H9 (cell line): Measurements from ENCODE around the gene TMEM45B. TPM values are rescaled to one million over a fixed set of nuclear protein-coding genes. Genes with fewer than 3 reads are reported as not detected.

Experiments used
- DNase-seq: peaks from one replicate; pipeline ENCODE4 v3.0.0-alpha.2; 2017
- H2AFZ ChIP-seq: one replicate; pipeline ENCODE4 v1.6.1; 2013; ENCODE audit warnings: mild to moderate bottlenecking, low read length, control low read depth, moderate library complexity
- H2AK5ac ChIP-seq: 2 replicates; pipeline ENCODE4 v1.6.1; 2013; ENCODE audit warnings: low read length, control low read depth, mixed read lengths; ENCODE audit not compliant: insufficient read length
- H2BK120ac ChIP-seq: one replicate; pipeline ENCODE4 v1.6.1; 2013; ENCODE audit warnings: low read depth, mild to moderate bottlenecking, low read length, control low read depth, inconsistent platforms; ENCODE audit not compliant: poor library complexity, severe bottlenecking
- H2BK12ac ChIP-seq: 2 replicates; pipeline ENCODE4 v1.6.1; 2013; ENCODE audit warnings: low read length, control low read depth, mixed read lengths, low read depth; ENCODE audit not compliant: insufficient read length
- H2BK15ac ChIP-seq: 2 replicates; pipeline ENCODE4 v1.6.1; 2013; ENCODE audit warnings: low read depth, low read length, control low read depth
- H2BK20ac ChIP-seq: one replicate; pipeline ENCODE4 v1.6.1; 2013; ENCODE audit warnings: low read depth, mild to moderate bottlenecking, low read length, control low read depth, inconsistent platforms; ENCODE audit not compliant: poor library complexity, severe bottlenecking
- H2BK5ac ChIP-seq: 2 replicates; pipeline ENCODE4 v1.6.1; 2013; ENCODE audit warnings: low read length, control low read depth, mixed read lengths; ENCODE audit not compliant: insufficient read length
- H3K14ac ChIP-seq: 2 replicates; pipeline ENCODE4 v1.6.1; 2013; ENCODE audit warnings: low read length, control low read depth; ENCODE audit not compliant: insufficient read depth
- H3K18ac ChIP-seq: 2 replicates; pipeline ENCODE4 v1.6.1; 2013; ENCODE audit warnings: low read depth, mild to moderate bottlenecking, mixed read lengths, low read length, control low read depth; ENCODE audit not compliant: insufficient read length
- H3K23ac ChIP-seq: 2 replicates; pipeline ENCODE4 v1.6.1; 2013; ENCODE audit warnings: low read length, control low read depth, mixed read lengths, low read depth; ENCODE audit not compliant: insufficient read length
- H3K23me2 ChIP-seq: 2 replicates; pipeline ENCODE4 v1.6.1; 2013; ENCODE audit warnings: low read depth, mild to moderate bottlenecking, mixed read lengths, low read length, control low read depth; ENCODE audit not compliant: insufficient read length, poor library complexity, severe bottlenecking
- H3K27ac ChIP-seq: 2 replicates; pipeline ENCODE4 v1.5.1; 2013; ENCODE audit warnings: low read length, control low read depth, mixed read lengths, low read depth; ENCODE audit not compliant: insufficient read length
- H3K27me3 ChIP-seq: 2 replicates; pipeline ENCODE4 v1.6.1; 2013; ENCODE audit warnings: low read length, control low read depth, inconsistent platforms; ENCODE audit not compliant: insufficient read depth
- H3K4ac ChIP-seq: 2 replicates; pipeline ENCODE4 v1.6.1; 2013; ENCODE audit warnings: low read depth, mild to moderate bottlenecking, control low read depth, inconsistent platforms, low read length, moderate library complexity
- H3K4me1 ChIP-seq: 2 replicates; pipeline ENCODE4 v1.6.1; 2013; ENCODE audit warnings: low read length, control low read depth, inconsistent platforms; ENCODE audit not compliant: insufficient read depth
- H3K4me2 ChIP-seq: 2 replicates; pipeline ENCODE4 v1.6.1; 2013; ENCODE audit warnings: low read length, control low read depth, mixed read lengths; ENCODE audit not compliant: insufficient read length, insufficient read depth
- H3K56ac ChIP-seq: 2 replicates; pipeline ENCODE4 v1.6.1; 2013; ENCODE audit warnings: low read depth, mild to moderate bottlenecking, mixed read lengths, low read length, control low read depth; ENCODE audit not compliant: insufficient read length
- H3K79me1 ChIP-seq: 2 replicates; pipeline ENCODE4 v1.6.1; 2013; ENCODE audit warnings: low read depth, mild to moderate bottlenecking, moderate library complexity, low read length, control low read depth, inconsistent platforms; ENCODE audit not compliant: insufficient read depth, poor library complexity, severe bottlenecking
- H3K79me2 ChIP-seq: 2 replicates; pipeline ENCODE4 v1.6.1; 2013; ENCODE audit warnings: low read length, control low read depth, inconsistent platforms; ENCODE audit not compliant: insufficient read depth
- H3K9ac ChIP-seq: 2 replicates; pipeline ENCODE4 v1.6.1; 2013; ENCODE audit warnings: low read length, control low read depth, mixed read lengths; ENCODE audit not compliant: insufficient read length; ENCODE audit errors: extremely low read depth
- H3K9me3 ChIP-seq: one replicate; pipeline ENCODE4 v1.6.1; 2013; ENCODE audit warnings: low read depth, low read length, inconsistent platforms; ENCODE audit not compliant: control insufficient read depth
- H3T11ph ChIP-seq: one replicate; pipeline ENCODE4 v1.6.1; 2013; ENCODE audit warnings: mild to moderate bottlenecking, low read length, control low read depth, inconsistent platforms
- H4K20me1 ChIP-seq: one replicate; pipeline ENCODE4 v1.6.1; 2013; ENCODE audit not compliant: control insufficient read depth, insufficient read length, insufficient read depth
- H4K5ac ChIP-seq: 2 replicates; pipeline ENCODE4 v1.6.1; 2013; ENCODE audit warnings: low read depth, mild to moderate bottlenecking, mixed read lengths, low read length, control low read depth; ENCODE audit not compliant: insufficient read length
- H4K8ac ChIP-seq: replicated peaks from 2 replicates; pipeline ENCODE4 v1.6.1; 2013; ENCODE audit warnings: low read length, control low read depth, mixed read lengths, low read depth; ENCODE audit not compliant: insufficient read length
- H4K91ac ChIP-seq: 2 replicates; pipeline ENCODE4 v1.6.1; 2013; ENCODE audit warnings: low read depth, mild to moderate bottlenecking, moderate library complexity, mixed read lengths, low read length, control low read depth; ENCODE audit not compliant: insufficient read length
- H3K27ac Mint-ChIP-seq, 3 experiments: 2 replicates in 2 of 3; 3 replicates in 1 of 3; pipeline ENCODE4 v1.8.0; 2020 to 2021; ENCODE audit warnings: mixed read lengths in 3 of 3, mild to moderate bottlenecking in 1 of 3, moderate library complexity in 1 of 3
- H3K27me3 Mint-ChIP-seq: 2 replicates; pipeline ENCODE4 v1.8.0; 2021; ENCODE audit warnings: low read depth, mild to moderate bottlenecking, moderate library complexity, mixed read lengths
- H3K36me3 Mint-ChIP-seq, 3 experiments: 2 replicates in 2 of 3; 3 replicates in 1 of 3; pipeline ENCODE4 v1.8.0; 2020 to 2021; ENCODE audit warnings: low read depth in 3 of 3, mixed read lengths in 3 of 3; ENCODE audit not compliant: insufficient read depth in 1 of 3
- H3K4me1 Mint-ChIP-seq, 2 experiments: 2 replicates each; pipeline ENCODE4 v1.8.0; 2020; ENCODE audit warnings: mixed read lengths in 2 of 2
- H3K4me3 Mint-ChIP-seq, 2 experiments: 2 replicates in 1 of 2; 3 replicates in 1 of 2; pipeline ENCODE4 v1.8.0; 2020 to 2021; ENCODE audit warnings: mild to moderate bottlenecking in 2 of 2, mixed read lengths in 2 of 2, moderate library complexity in 1 of 2
- H3K9me3 Mint-ChIP-seq, 2 experiments: 2 replicates in 1 of 2; 3 replicates in 1 of 2; pipeline ENCODE4 v1.8.0; 2020; ENCODE audit warnings: mild to moderate bottlenecking in 2 of 2, mixed read lengths in 2 of 2, moderate library complexity in 1 of 2
- WGBS: extraction: QIAGEN DNeasy Blood & Tissue Kit; methylation state at CpG from one replicate; pipeline ENCODE4 v1.1.7; 2013; ENCODE audit warnings: missing lambda C conversion rate, low lambda C conversion rate, mixed read lengths; ENCODE audit not compliant: insufficient read length; ENCODE audit errors: extremely low coverage; 5-methylcytosine and 5-hydroxymethylcytosine counted together
- total RNA-seq: library from RNA; stranded (reverse); gene quantifications from 2 replicates; pipeline ENCODE4 v1.2.1, GENCODE V29; 2021
- TF ChIP-seq, protein P1 (sequence below): fragments of 200-600 bp; sonication (generic); conservative IDR thresholded peaks from 3 replicates; pipeline ENCODE4 v1.8.0; 2021; ENCODE audit warnings: antibody characterized with exemption, mild to moderate bottlenecking

TMEM45B gene
- total RNA-seq, 1 experiment from 2014 or later, result 0.70 TPM

DNA sequence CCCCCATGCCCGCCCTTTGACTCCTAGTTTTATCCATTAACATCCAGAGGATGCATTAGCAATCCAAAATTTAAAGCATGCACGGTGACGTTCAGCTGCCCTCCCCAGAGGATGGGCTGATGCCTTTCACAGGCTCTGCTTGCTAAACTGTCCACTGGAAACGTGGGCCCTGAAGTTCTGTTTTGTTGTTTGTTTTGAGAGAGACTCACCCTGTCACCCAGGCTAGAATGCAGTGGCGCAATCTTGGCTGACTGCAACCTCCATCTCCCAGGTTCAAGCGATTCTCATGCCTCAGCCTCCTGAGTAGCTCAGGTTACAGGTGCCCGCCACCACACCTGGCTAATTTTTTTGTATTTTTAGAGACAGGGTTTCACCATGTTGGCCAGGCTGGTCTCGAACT, 40.4 kb downstream of the TMEM45B start:
- Histone ChIP-seq H3K14ac (no peak overlapping the region), H4K20me1 (no peaks in the 10 kb centered on the region), H2BK15ac (no peak overlapping the region), H3K79me2 (no peaks in the 10 kb centered on the region), H3K27ac (no peak overlapping the region), H3K9me3 (no peaks in the 10 kb centered on the region), H3K18ac (no peak overlapping the region), H2BK120ac (no peak overlapping the region), H3K4me2 (no peak overlapping the region), H3K27me3 (no peaks in the 10 kb centered on the region), H3K23me2 (no peaks in the 10 kb centered on the region), H3K23ac (no peak overlapping the region), H2AK5ac (no peak overlapping the region), H3K4me1 (no peaks in the 10 kb centered on the region), H3K56ac (no peak overlapping the region), H3T11ph (no peak overlapping the region), H2AFZ (no peak overlapping the region), H2BK20ac (no peak overlapping the region), H3K9ac (no peak overlapping the region), H3K79me1 (no peaks in the 10 kb centered on the region), H2BK12ac (no peak overlapping the region), H3K4ac (no peak overlapping the region), H4K5ac (no peak overlapping the region), H4K91ac (no peak overlapping the region), H4K8ac (no peak overlapping the region), H2BK5ac (no peak overlapping the region)
- H3K9me3 Mint-ChIP-seq, result no peaks in the 10 kb centered on the region
- peaks cover 0 to 2% of the 10 kb centered on the region in 2 experiments; a peak in 1 of 4 replicates for H3K4me1 Mint-ChIP-seq
- no peak overlapping the region for H3K4me3 Mint-ChIP-seq
- DNase-seq, result no peak
- TF ChIP-seq, protein P1, sequence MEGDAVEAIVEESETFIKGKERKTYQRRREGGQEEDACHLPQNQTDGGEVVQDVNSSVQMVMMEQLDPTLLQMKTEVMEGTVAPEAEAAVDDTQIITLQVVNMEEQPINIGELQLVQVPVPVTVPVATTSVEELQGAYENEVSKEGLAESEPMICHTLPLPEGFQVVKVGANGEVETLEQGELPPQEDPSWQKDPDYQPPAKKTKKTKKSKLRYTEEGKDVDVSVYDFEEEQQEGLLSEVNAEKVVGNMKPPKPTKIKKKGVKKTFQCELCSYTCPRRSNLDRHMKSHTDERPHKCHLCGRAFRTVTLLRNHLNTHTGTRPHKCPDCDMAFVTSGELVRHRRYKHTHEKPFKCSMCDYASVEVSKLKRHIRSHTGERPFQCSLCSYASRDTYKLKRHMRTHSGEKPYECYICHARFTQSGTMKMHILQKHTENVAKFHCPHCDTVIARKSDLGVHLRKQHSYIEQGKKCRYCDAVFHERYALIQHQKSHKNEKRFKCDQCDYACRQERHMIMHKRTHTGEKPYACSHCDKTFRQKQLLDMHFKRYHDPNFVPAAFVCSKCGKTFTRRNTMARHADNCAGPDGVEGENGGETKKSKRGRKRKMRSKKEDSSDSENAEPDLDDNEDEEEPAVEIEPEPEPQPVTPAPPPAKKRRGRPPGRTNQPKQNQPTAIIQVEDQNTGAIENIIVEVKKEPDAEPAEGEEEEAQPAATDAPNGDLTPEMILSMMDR, result no peak
- H3K27ac Mint-ChIP-seq, result no peak overlapping the region
- H3K36me3 Mint-ChIP-seq, result peaks cover 2 to 16% (median 12%) of the 10 kb centered on the region in 3 experiments; a peak in 6 of 7 replicates
- H3K27me3 Mint-ChIP-seq, result no peaks in the 10 kb centered on the region
- WGBS, result no CpG with 5 or more reads among the region's 8 CpGs
